ENCODE measurements around the gene PIM3. TPM values are rescaled to one million over a fixed set of nuclear protein-coding genes. Genes with fewer than 3 reads are reported as not detected.

The PIM3 gene
- total and polyA plus RNA-seq, 2 of the 8 experiments (the other 6 are each of a cell fraction or from before 2014, with no cell fraction given): 22.6 to 30.0 TPM

- Histone ChIP-seq H3K4ac (replicated peaks; ENCODE audit: insufficient read length, low read depth, low read length) (peak overlapping the region; percentile 78), H4K8ac (ENCODE audit: extremely low read depth, insufficient read depth, low read length) (no peak overlapping the region), H3K4me2 (ENCODE audit: insufficient read depth in 1 of 2, low read depth in 2 of 2, low read length in 2 of 2) (peak overlapping the region in 1 of 2 experiments; percentile 56; a peak in 1 of 4 replicates), H3K79me2 (ENCODE audit: control insufficient read depth in 1 of 2, insufficient read depth in 2 of 2, low read length in 2 of 2) (no peaks in the 10 kb centered on the region), H4K91ac (replicated peaks; ENCODE audit: insufficient read length, low read length) (peak overlapping the region; percentile 40), H2BK20ac (ENCODE audit: low read length) (no peak overlapping the region), H2BK5ac (ENCODE audit: low read depth, low read length) (peak overlapping the region; percentile 77; the same call in 1 of the 2 replicates), H3K27ac (ENCODE audit: low read depth, low read length) (no peak overlapping the region), H3K27me3 (replicated peaks in 1 of 4; ENCODE audit: control insufficient read depth in 3 of 4, extremely low read depth in 1 of 4, insufficient read depth in 3 of 4, low read length in 3 of 4) (peaks cover 10 to 22% (median 12%) of the 10 kb centered on the region in 4 experiments; a peak in 6 of 7 replicates), H3K9me3 (ENCODE audit: insufficient read depth in 2 of 2, low read depth in 1 of 2, low read length in 1 of 2) (no peaks in the 10 kb centered on the region), H2BK12ac (ENCODE audit: low read depth, low read length) (peak overlapping the region; percentile 60; the same call in 1 of the 2 replicates), H3K9ac (replicated peaks in 1 of 4; ENCODE audit: extremely low read depth in 1 of 4, low read depth in 3 of 4, low read length in 3 of 4) (no peak overlapping the region), H4K5ac (ENCODE audit: insufficient read length, low read depth, low read length) (no peak overlapping the region), H2AFZ (ENCODE audit: low read length) (no peak overlapping the region), H3K4me3 (ENCODE audit: extremely low read depth in 1 of 4, insufficient read depth in 2 of 4, low read depth in 3 of 4, low read length in 4 of 4) (no peak overlapping the region), H3K23ac (ENCODE audit: insufficient read length) (no peak overlapping the region), H3K79me1 (ENCODE audit: low read depth, low read length) (no peaks in the 10 kb centered on the region), H4K20me1 (replicated peaks in 1 of 2; ENCODE audit: control insufficient read depth in 1 of 2, insufficient read depth in 2 of 2, low read length in 2 of 2) (peaks cover 2 to 13% of the 10 kb centered on the region in 2 experiments), H2BK15ac (ENCODE audit: low read length) (peak overlapping the region; percentile 95; the same call in 1 of the 2 replicates), H3K56ac (replicated peaks; ENCODE audit: insufficient read length, low read depth, low read length) (no peak overlapping the region), H3K36me3 (ENCODE audit: control insufficient read depth in 2 of 4, insufficient read depth in 4 of 4, low read length in 3 of 4) (no peaks in the 10 kb centered on the region), H3K18ac (ENCODE audit: extremely low read depth, low read length) (no peak overlapping the region), H2AK5ac (ENCODE audit: low read depth, low read length) (no peak overlapping the region; the same call in 1 of the 2 replicates), H3K23me2 (ENCODE audit: low read depth, low read length) (peaks cover 13% of the 10 kb centered on the region), H3K14ac (ENCODE audit: insufficient read length) (no peak overlapping the region), H3K4me1 (replicated peaks in 1 of 4; ENCODE audit: control insufficient read depth in 3 of 4, insufficient read depth in 4 of 4, low read length in 3 of 4) (peaks cover 0 to 16% (median 8%) of the 10 kb centered on the region in 4 experiments; a peak in 5 of 7 replicates), H2BK120ac (replicated peaks; ENCODE audit: low read depth, low read length) (no peak overlapping the region)
- DNase-seq (ENCODE audit: low read depth in 1 of 2, low spot score in 2 of 2): no peak
- POLR2A ChIA-PET (ENCODE audit: partially characterized antibody): no interaction called here
- FAIRE-seq: no peak
- 93% methylated on average over 19 of the region's 21 CpGs; no CpG with 5 or more reads in 1 of the 2 experiments for WGBS, 2 experiments (ENCODE audit: extremely low coverage in 1 of 2, insufficient coverage in 1 of 2, insufficient read length in 1 of 2, insufficient replicate concordance in 2 of 2, low coverage in 1 of 2, low lambda C conversion rate in 2 of 2, missing lambda C conversion rate in 1 of 2)
- CTCF ChIA-PET (ENCODE audit: partially characterized antibody): interaction anchor here (0.8 to 1.0 kb wide), 2 partner anchors 67 to 144 kb away, joined by 3 to 4 read pairs; no protein-coding TSS in a partner anchor
- TF ChIP-seq MAX (IDR thresholded peaks at IDR 0.05): no peak
- TF ChIP-seq KDM5A (IDR thresholded peaks at IDR 0.05; ENCODE audit: low read length): no peak
- no peak for TF ChIP-seq TBP (IDR thresholded peaks at IDR 0.05; ENCODE audit: low read depth, low read length)
- TF ChIP-seq TEAD4 (IDR thresholded peaks at IDR 0.05; ENCODE audit: low read depth, low read length): no peak
- no peak for TF ChIP-seq KDM4A (IDR thresholded peaks at IDR 0.05; ENCODE audit: low read depth, low read length, severe bottlenecking)
- no peak for TF ChIP-seq SP1 (IDR thresholded peaks at IDR 0.05; ENCODE audit: low read depth, low read length)
- no peak for TF ChIP-seq SUZ12 (IDR thresholded peaks at IDR 0.05; ENCODE audit: low read length)
- no peak for TF ChIP-seq E2F6 (IDR thresholded peaks at IDR 0.05)
- TF ChIP-seq TAF1 (IDR thresholded peaks at IDR 0.05; ENCODE audit: low read depth, low read length): no peak
- TF ChIP-seq RFX5 (IDR thresholded peaks at IDR 0.05; ENCODE audit: borderline replicate concordance, low read depth, low read length): no peak
- TF ChIP-seq ATF3 (IDR thresholded peaks at IDR 0.05; ENCODE audit: insufficient read depth, low read depth, low read length): no peak
These were observed 37.6 kb downstream of the PIM3 start for GRCh38 chr22:49997932-49998717.

Data from H1 (cell line).